Omental fat pad (tissue), 4 donors: ENCODE data around the gene CUBN. TPM values are rescaled to one million over a fixed set of nuclear protein-coding genes. Genes with fewer than 3 reads are reported as not detected.

ENCODE experiments used
- ATAC-seq: fragments of 150-250 bp; one replicate; pipeline ENCODE4 v1.9.1; 2016; ENCODE audit warnings: mild to moderate bottlenecking, moderate library complexity; ENCODE audit not compliant: low FRiP score
- DNase-seq: peaks from one replicate; pipeline ENCODE4 v3.0.0-alpha.2; 2019; ENCODE audit warnings: low spot score
- total RNA-seq, 4 donors: library from RNA; depleted of rRNA; stranded (reverse); fragments of >200 nt; gene quantifications; one replicate each; pipeline ENCODE4 v1.1.0, GENCODE V29; 2016
- TF ChIP-seq, protein P1 (sequence below), 3 donors: fragments of 450-650 bp; IDR thresholded peaks; one replicate each; pipeline ENCODE4 v1.5.1; 2016 to 2017; ENCODE audit warnings: antibody characterized with exemption in 3 of 3, mild to moderate bottlenecking in 3 of 3, moderate library complexity in 2 of 3

CUBN gene
- total RNA-seq, 4 donors from 2014 or later: 1.6 to 4.5 (median 2.2) TPM

DNA sequence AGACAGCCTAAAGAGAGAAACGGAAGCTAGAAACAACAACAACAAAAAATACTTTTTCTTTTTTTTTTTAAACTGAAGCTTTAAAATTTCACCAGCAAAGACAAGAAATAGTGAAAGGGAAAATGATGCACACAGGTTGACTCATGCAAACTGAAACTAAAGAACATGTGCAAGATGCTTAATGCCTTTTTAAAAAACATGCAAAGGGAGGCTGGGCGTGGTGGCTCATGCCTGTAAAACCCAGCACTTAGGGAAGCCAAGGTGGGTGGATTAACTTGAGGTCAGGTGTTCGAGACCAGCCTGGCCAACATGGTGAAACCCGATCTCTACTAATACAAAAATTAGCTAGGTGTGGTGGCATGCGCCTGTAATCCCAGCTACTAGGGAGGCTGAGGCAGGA, 15.1 kb upstream of the CUBN start:
- DNase-seq (no peak), ATAC-seq (no peak)
- TF ChIP-seq, protein P1, sequence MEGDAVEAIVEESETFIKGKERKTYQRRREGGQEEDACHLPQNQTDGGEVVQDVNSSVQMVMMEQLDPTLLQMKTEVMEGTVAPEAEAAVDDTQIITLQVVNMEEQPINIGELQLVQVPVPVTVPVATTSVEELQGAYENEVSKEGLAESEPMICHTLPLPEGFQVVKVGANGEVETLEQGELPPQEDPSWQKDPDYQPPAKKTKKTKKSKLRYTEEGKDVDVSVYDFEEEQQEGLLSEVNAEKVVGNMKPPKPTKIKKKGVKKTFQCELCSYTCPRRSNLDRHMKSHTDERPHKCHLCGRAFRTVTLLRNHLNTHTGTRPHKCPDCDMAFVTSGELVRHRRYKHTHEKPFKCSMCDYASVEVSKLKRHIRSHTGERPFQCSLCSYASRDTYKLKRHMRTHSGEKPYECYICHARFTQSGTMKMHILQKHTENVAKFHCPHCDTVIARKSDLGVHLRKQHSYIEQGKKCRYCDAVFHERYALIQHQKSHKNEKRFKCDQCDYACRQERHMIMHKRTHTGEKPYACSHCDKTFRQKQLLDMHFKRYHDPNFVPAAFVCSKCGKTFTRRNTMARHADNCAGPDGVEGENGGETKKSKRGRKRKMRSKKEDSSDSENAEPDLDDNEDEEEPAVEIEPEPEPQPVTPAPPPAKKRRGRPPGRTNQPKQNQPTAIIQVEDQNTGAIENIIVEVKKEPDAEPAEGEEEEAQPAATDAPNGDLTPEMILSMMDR (IDR thresholded peaks at IDR 0.05): no peak

DNA sequence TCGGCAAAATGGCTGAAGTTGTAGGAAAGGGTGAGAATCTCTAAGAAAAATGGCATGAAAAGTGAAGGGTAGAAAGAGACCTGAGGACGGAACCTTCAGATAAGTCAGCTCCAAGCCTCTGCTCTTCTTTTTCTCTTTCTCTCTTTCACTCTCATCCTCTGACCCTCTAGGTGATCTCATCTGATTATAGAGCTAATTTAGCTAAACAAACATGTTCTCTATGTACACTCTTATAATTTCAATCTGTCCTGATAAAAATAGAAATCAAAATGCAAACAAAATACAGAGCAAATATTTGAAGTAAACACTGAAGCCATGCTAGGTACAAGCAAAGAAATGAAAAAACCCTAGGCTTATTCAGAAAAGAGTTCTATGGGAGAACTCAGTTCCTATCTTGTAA, 14.4 kb upstream of the CUBN start:
- no peak for ATAC-seq
- DNase-seq: no peak
- TF ChIP-seq, protein P1 (IDR thresholded peaks at IDR 0.05): no peak

DNA sequence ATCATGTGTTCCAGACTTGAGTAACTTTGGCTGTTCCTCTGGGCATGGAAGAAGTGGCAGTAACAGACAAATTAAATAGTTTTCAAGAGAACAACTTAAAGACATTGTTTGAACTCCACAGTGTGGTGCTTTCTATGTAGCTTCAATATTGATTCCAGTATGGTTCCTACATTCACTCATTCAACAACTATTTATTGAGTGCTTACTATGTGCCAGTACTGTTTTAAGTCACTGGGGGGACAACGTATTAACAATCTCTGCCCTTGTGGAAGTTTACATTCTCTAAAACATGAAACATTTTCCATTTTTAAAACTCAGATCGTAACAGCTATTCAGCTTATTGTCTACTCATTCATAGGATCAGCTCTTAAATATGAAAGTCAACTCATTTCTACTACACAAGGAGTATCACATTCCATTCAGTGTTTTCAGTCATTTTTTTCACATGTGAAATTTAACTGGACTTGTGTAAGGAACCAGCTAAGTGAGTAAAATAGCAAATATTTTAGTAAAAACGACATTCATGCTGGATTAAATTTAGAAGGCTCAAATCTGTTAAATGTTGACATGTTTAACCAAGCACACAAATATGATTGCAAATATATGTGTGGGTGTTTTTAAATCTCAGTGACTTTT, 13.6 kb upstream of the CUBN start:
- ATAC-seq (no peak), DNase-seq (no peak)
- TF ChIP-seq, protein P1 (IDR thresholded peaks at IDR 0.05): no peak

DNA sequence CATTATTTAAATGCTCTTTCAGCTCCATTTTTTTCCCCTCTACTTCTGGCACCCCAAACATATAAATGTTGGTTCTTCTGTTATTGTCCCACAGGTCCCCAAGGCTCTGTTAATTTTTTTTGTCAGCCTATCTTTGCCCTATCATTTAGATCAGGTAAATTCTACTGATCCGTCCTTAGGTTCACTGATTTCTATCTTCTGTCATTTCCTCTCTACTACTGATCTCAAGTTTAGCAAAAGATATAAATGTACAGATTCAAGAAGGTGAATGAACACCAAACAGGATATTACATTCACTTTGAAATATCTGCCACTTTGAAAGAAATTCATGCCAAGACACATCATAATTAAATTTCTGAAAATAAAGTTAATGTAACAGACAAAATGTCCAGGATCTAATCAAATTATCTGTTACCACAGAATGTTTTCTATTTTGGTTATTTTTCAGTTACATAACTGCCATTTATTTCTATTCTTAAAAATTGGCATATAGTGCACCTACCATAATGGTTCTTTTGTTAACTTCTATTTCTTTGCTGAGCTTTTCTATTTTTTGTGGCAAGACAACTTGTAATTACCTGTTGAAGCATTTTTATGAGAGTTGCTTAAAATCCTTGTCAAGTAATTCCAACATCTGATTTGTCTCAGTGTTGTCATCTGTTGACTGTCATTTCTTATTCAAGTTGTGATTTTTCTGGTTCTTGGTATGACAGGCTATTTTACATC, 12.1 kb upstream of the CUBN start:
- ATAC-seq (no peak), DNase-seq (no peak)
- TF ChIP-seq, protein P1 (IDR thresholded peaks at IDR 0.05): no peak

DNA sequence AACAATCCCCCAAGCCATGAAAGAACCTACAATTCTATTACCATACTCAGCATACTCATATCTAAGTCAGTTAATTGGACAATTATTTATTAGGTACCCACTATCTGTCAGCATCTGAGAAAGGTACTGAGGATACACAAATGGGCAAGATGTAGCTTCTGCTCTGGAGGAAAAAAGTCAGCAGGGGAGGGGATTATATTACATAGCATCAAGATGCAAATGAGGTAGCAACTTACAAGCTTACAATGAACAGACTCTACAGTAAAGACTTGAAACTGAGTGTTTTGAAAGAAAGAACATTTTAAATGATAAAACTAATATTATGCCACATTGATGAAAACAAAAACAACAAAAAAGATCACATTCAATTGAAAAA, 10.8 kb upstream of the CUBN start:
- DNase-seq (no peak), ATAC-seq (no peak)
- TF ChIP-seq, protein P1 (IDR thresholded peaks at IDR 0.05): no peak

DNA sequence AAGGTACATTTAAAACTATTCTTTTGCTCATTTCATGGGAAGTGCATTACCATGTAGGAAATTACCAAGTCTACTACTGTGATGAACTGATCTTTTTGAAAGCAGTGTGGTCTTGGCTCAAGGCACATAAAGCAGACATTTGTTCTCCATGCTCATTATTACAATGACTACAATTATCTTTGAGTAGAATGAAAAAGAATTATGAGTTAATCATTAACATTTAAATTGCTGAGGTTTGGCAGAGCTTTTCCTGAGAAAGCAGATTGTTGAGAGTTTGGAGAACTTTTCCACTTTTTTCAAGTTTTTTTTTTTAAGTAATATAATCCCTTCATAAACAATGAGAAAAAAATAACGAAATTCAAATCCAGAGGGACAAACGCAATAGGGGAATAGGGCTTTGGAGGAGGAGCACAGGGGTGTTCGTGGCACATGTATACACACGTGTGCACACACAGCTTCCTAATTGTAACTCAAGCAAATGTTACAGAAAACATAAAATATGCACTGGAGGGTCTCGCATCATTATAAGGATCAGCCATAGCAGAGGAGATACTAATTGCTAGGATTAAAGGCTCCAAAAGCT, 8.9 kb upstream of the CUBN start:
- DNase-seq: no peak
- ATAC-seq: no peak
- TF ChIP-seq, protein P1 (IDR thresholded peaks at IDR 0.05): no peak
